Kidney epithelial cell (primary cell): ENCODE results near the gene COL18A1. TPM values are rescaled to one million over a fixed set of nuclear protein-coding genes. Genes with fewer than 3 reads are reported as not detected.

Experiments used
- DNase-seq: peaks from one replicate; pipeline ENCODE4 v3.0.0-alpha.2; 2010; ENCODE audit warnings: low read depth
- H3K27me3 ChIP-seq: 2 replicates; pipeline ENCODE4 v1.6.0; 2011; ENCODE audit warnings: low read length; ENCODE audit not compliant: control insufficient read depth, insufficient read depth
- H3K36me3 ChIP-seq: 2 replicates; pipeline ENCODE4 v1.5.1; 2011; ENCODE audit warnings: low read length; ENCODE audit not compliant: control insufficient read depth, insufficient read depth
- H3K4me3 ChIP-seq: 2 replicates; pipeline ENCODE4 v1.5.1; 2011; ENCODE audit warnings: low read depth, mild to moderate bottlenecking, control low read depth, low read length
- total RNA-seq: library from RNA; depleted of rRNA; stranded (reverse); fragments of >200 nt; gene quantifications from 2 replicates; pipeline ENCODE4 v1.2.3, GENCODE V29; 2015
- TF ChIP-seq, protein P1 (sequence below): IDR thresholded peaks from 2 replicates; pipeline ENCODE4 v1.5.1; 2011; ENCODE audit warnings: mild to moderate bottlenecking, moderate library complexity, low read length, control low read depth, inconsistent platforms; ENCODE audit not compliant: insufficient read depth, poor library complexity, severe bottlenecking

COL18A1 gene
- total RNA-seq, 1 donor from 2014 or later = 808 TPM

DNA sequence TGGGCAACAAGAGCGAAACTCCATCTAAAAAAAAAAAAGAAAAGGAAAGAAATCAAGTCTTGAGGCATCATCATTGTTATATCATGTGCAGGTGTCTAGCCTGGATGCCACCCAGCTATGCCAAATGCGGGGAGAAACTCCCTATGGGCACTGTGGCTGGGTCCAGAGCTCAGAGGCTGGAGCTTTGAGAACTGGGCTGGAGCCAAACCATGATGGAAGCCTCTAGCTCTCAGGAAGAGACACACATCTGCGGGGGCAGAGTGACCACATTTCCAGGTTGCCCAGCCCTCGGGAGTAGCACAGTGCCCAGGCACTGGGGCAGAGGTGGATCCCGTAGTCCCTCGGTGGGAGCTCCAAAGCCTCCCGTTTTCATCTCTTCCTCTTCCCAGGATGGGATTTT, 58.9 kb downstream of the COL18A1 start:
- TF ChIP-seq, protein P1, sequence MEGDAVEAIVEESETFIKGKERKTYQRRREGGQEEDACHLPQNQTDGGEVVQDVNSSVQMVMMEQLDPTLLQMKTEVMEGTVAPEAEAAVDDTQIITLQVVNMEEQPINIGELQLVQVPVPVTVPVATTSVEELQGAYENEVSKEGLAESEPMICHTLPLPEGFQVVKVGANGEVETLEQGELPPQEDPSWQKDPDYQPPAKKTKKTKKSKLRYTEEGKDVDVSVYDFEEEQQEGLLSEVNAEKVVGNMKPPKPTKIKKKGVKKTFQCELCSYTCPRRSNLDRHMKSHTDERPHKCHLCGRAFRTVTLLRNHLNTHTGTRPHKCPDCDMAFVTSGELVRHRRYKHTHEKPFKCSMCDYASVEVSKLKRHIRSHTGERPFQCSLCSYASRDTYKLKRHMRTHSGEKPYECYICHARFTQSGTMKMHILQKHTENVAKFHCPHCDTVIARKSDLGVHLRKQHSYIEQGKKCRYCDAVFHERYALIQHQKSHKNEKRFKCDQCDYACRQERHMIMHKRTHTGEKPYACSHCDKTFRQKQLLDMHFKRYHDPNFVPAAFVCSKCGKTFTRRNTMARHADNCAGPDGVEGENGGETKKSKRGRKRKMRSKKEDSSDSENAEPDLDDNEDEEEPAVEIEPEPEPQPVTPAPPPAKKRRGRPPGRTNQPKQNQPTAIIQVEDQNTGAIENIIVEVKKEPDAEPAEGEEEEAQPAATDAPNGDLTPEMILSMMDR = no peak
- H3K4me3 ChIP-seq = no peak overlapping the region
- DNase-seq = no peak
- H3K36me3 ChIP-seq = peaks cover 5% of the 10 kb centered on the region
- no peaks in the 10 kb centered on the region for H3K27me3 ChIP-seq

GRCh38 chr21:45464309-45464708, 59.3 kb downstream of the COL18A1 start:
- H3K4me3 ChIP-seq = no peak overlapping the region
- TF ChIP-seq, protein P1 = no peak
- H3K27me3 ChIP-seq = no peaks in the 10 kb centered on the region
- DNase-seq = no peak
- H3K36me3 ChIP-seq = peaks cover 5% of the 10 kb centered on the region

DNA sequence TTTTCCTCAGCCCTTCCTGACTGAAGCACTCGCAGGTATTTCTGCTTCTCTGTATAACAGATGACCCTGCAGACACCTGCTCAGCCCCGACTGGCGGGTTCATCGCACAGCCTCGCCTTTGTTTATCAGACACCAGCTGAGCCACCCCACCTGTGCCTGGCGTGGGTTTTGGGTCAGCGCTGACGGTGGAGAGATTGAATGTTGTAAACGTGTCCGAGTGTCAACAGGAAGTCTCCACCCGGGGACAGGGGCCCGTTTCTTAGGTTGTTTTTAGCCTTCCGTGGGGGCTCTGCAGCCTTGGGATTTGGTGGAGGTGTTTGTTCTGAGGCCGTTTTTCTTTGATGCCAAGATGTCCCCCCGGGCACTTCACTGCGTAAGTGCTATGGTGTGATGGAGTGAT, 60.1 kb downstream of the COL18A1 start:
- Histone ChIP-seq H3K27me3 (no peaks in the 10 kb centered on the region), H3K36me3 (peaks cover 5% of the 10 kb centered on the region), H3K4me3 (no peak overlapping the region)
- TF ChIP-seq, protein P1 = no peak
- no peak for DNase-seq

- Histone ChIP-seq H3K27me3 (no peaks in the 10 kb centered on the region), H3K36me3 (peaks cover 3% of the 10 kb centered on the region), H3K4me3 (no peak overlapping the region)
- TF ChIP-seq, protein P1 = no peak
- no peak for DNase-seq
These were observed 60.8 kb downstream of the COL18A1 start for GRCh38 chr21:45465611-45466329.

DNA sequence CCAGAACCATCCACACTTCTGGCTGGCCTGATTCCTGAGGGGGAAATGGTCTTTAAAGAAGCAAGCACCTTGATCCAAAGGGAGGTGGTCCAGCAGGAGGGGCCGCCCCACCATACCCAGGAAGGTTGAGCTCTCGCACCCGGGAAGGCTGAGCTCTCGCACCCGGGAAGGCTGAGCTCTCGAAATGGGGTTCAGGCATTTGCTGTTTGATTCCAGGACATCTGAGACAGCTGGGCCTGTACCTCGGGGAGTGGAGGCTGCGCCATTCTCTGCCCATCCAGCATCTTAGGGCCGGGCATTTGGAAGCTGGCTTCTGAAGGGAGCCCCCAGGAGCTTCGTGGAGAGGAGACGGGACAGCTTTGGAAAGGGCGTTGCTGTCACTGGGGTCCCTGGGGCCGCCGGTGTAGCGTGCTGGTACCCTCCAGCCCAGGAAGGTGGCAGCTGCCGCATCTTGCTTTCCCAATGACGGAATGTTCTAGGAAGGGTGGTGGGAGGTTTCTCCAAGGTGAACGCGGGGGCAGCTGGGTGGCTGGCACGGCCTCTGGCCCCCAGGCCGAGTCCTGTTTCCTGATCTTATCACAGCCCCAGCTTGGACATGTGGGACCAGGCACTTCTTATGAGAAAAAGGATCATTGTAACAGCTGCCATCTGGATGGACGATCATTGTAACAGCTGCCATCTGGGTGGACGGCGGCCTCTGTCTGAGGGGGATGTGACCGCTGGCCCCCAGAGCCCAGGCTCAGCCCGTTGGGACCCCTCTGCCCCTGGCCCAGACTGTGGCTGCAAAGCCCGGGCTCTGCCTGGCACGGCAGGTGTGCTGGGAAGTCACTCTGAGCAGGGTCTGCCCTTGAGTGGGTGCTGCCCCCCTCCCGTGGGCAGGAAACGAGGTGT, 61.6 kb downstream of the COL18A1 start:
- DNase-seq = no peak
- no peak overlapping the region for H3K4me3 ChIP-seq
- TF ChIP-seq, protein P1 = no peak

More for the DNA sequence above, 61.6 kb downstream of the COL18A1 start:
- Histone ChIP-seq H3K27me3 (no peaks in the 10 kb centered on the region), H3K36me3 (peaks cover 3% of the 10 kb centered on the region)
